22Rv1 (cell line): Measurements from ENCODE around the gene GABBR2.

Experiments used
- H3K27ac ChIP-seq: fragments of 450-650 bp; 2 replicates; pipeline ENCODE4 v1.5.1; 2017
- CTCF ChIP-seq: fragments of 450-650 bp; IDR thresholded peaks from 2 replicates; pipeline ENCODE4 v1.5.1; 2017; ENCODE audit warnings: mild to moderate bottlenecking
- ZFX ChIP-seq: fragments of 450-650 bp; IDR thresholded peaks from 2 replicates; pipeline ENCODE4 v1.6.1; 2017; ENCODE audit warnings: antibody characterized with exemption, borderline replicate concordance

The GABBR2 gene

GRCh38 chr9:98457726-98458370 lies 250.9 kb downstream of the GABBR2 start:
- H3K27ac ChIP-seq, result no peak overlapping the region
- no peak for TF ChIP-seq ZFX
- no peak for TF ChIP-seq CTCF

GRCh38 chr9:98456156-98456613 lies 252.6 kb downstream of the GABBR2 start:
- TF ChIP-seq CTCF, result no peak
- no peak overlapping the region for H3K27ac ChIP-seq

GRCh38 chr9:98455256-98456155 lies 253.2 kb downstream of the GABBR2 start:
- H3K27ac ChIP-seq, result no peak overlapping the region
- TF ChIP-seq ZFX (no peak), CTCF (no peak)

- H3K27ac ChIP-seq, result no peak overlapping the region
- no peak for TF ChIP-seq CTCF
- TF ChIP-seq ZFX, result no peak
Measured at GRCh38 chr9:98453589-98454311, 255.0 kb downstream of the GABBR2 start.

GRCh38 chr9:98451576-98451975 lies 257.2 kb downstream of the GABBR2 start:
- no peak overlapping the region for H3K27ac ChIP-seq
- TF ChIP-seq CTCF, result no peak
- TF ChIP-seq ZFX, result no peak

GRCh38 chr9:98450496-98450895 lies 258.2 kb downstream of the GABBR2 start:
- TF ChIP-seq ZFX (no peak), CTCF (no peak)
- no peak overlapping the region for H3K27ac ChIP-seq
